ENCODE measurements around the gene SSH3. TPM values are rescaled to one million over a fixed set of nuclear protein-coding genes. Genes with fewer than 3 reads are reported as not detected.

Gene SSH3
- polyA plus RNA-seq, 1 donor from 2014 or later, result 0.89 TPM

DNA sequence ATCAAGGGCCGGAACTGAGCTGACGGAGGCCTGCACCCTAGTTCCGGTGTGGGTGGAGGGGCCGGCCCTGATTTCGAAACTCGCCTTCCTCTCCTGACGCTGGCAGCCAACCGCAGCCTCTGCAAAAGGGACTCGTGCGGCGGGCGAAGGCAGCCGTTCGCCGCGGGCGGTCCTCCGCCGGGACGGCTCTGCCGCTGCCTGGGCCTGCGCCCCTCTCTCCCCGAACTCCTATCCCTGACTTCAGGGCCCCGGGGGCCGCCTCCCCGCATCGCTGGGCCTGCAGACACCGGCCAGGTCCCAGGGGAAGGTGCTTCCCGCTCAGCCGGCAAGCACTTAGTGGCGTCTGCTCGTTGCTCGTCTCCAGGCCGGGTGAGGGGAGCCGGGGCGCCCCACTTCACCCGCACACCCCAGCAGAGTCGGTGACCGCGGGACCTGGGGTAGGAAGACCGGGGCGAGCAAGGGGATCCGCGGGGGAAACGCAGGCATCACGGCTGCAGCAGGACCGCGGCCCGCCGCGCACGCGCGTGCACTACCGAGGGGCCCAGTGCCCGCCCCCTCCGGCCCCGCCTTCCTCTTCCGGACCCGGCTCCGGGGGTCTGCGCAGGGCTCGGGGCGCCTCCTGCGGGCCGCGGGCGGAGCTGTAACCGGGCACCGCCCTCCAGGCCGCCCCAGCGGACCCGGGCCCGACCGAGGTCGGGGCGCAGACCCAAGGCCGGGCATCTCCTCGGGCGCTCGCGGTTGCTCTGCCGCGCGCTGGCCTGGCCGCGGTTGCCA is 14.7 kb upstream of the SSH3 start:
- peak overlapping the region; percentile 92 for H3K27ac ChIP-seq (ENCODE audit: low read length)
- H3K36me3 ChIP-seq (ENCODE audit: insufficient read depth, low read length), result no peaks in the 10 kb centered on the region
- H3F3A ChIP-seq (ENCODE audit: insufficient read depth, low read length, poor library complexity, severe bottlenecking), result peaks cover 7% of the 10 kb centered on the region
- peaks cover 6% of the 10 kb centered on the region for H3K79me2 ChIP-seq (replicated peaks; ENCODE audit: insufficient read depth, low read length)
- H3K4me3 ChIP-seq (ENCODE audit: low read length), result peak overlapping the region; percentile 88
- H3K4me2 ChIP-seq (ENCODE audit: low read length), result peak overlapping the region; percentile 72
- H3K9me2 ChIP-seq (ENCODE audit: insufficient read depth, low read length), result no peaks in the 10 kb centered on the region
- H3K9ac ChIP-seq (ENCODE audit: low read length), result peak overlapping the region; percentile 93
- TF ChIP-seq EP300 (conservative IDR thresholded peaks at IDR 0.05; ENCODE audit: poor library complexity, severe bottlenecking), result peak; percentile 40
- TF ChIP-seq, protein P1, sequence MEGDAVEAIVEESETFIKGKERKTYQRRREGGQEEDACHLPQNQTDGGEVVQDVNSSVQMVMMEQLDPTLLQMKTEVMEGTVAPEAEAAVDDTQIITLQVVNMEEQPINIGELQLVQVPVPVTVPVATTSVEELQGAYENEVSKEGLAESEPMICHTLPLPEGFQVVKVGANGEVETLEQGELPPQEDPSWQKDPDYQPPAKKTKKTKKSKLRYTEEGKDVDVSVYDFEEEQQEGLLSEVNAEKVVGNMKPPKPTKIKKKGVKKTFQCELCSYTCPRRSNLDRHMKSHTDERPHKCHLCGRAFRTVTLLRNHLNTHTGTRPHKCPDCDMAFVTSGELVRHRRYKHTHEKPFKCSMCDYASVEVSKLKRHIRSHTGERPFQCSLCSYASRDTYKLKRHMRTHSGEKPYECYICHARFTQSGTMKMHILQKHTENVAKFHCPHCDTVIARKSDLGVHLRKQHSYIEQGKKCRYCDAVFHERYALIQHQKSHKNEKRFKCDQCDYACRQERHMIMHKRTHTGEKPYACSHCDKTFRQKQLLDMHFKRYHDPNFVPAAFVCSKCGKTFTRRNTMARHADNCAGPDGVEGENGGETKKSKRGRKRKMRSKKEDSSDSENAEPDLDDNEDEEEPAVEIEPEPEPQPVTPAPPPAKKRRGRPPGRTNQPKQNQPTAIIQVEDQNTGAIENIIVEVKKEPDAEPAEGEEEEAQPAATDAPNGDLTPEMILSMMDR (IDR thresholded peaks at IDR 0.05; ENCODE audit: poor library complexity, severe bottlenecking), result peak; percentile 82
- peak; percentile 53 for TF ChIP-seq TAF1 (IDR thresholded peaks at IDR 0.05; ENCODE audit: low read depth)
- TF ChIP-seq, protein P2, sequence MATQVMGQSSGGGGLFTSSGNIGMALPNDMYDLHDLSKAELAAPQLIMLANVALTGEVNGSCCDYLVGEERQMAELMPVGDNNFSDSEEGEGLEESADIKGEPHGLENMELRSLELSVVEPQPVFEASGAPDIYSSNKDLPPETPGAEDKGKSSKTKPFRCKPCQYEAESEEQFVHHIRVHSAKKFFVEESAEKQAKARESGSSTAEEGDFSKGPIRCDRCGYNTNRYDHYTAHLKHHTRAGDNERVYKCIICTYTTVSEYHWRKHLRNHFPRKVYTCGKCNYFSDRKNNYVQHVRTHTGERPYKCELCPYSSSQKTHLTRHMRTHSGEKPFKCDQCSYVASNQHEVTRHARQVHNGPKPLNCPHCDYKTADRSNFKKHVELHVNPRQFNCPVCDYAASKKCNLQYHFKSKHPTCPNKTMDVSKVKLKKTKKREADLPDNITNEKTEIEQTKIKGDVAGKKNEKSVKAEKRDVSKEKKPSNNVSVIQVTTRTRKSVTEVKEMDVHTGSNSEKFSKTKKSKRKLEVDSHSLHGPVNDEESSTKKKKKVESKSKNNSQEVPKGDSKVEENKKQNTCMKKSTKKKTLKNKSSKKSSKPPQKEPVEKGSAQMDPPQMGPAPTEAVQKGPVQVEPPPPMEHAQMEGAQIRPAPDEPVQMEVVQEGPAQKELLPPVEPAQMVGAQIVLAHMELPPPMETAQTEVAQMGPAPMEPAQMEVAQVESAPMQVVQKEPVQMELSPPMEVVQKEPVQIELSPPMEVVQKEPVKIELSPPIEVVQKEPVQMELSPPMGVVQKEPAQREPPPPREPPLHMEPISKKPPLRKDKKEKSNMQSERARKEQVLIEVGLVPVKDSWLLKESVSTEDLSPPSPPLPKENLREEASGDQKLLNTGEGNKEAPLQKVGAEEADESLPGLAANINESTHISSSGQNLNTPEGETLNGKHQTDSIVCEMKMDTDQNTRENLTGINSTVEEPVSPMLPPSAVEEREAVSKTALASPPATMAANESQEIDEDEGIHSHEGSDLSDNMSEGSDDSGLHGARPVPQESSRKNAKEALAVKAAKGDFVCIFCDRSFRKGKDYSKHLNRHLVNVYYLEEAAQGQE (IDR thresholded peaks at IDR 0.05; ENCODE audit: borderline replicate concordance), result peak; percentile 48
- TF ChIP-seq MXI1 (conservative IDR thresholded peaks at IDR 0.05; ENCODE audit: poor library complexity, severe bottlenecking), result peak; percentile 73
- no peak for TF ChIP-seq EZH2 (IDR thresholded peaks at IDR 0.05; ENCODE audit: borderline replicate concordance, insufficient read depth, low read length, poor library complexity, severe bottlenecking)
- peak; percentile 88 for TF ChIP-seq POLR2AphosphoS5 (IDR thresholded peaks at IDR 0.05)
- TF ChIP-seq RAD21 (conservative IDR thresholded peaks at IDR 0.05), result peak; percentile 68
- peak; percentile 73 for TF ChIP-seq SMC3 (conservative IDR thresholded peaks at IDR 0.05; ENCODE audit: poor library complexity)
- H3K27me3 ChIP-seq (ENCODE audit: insufficient read depth, low read depth, low read length), result no peaks in the 10 kb centered on the region
- peak overlapping the region; percentile 88 for H2AFZ ChIP-seq (ENCODE audit: low read depth, low read length)
- no peaks in the 10 kb centered on the region for H4K20me1 ChIP-seq (ENCODE audit: insufficient read depth)
- H3K9me3 ChIP-seq (ENCODE audit: low read length), result no peaks in the 10 kb centered on the region

DNA sequence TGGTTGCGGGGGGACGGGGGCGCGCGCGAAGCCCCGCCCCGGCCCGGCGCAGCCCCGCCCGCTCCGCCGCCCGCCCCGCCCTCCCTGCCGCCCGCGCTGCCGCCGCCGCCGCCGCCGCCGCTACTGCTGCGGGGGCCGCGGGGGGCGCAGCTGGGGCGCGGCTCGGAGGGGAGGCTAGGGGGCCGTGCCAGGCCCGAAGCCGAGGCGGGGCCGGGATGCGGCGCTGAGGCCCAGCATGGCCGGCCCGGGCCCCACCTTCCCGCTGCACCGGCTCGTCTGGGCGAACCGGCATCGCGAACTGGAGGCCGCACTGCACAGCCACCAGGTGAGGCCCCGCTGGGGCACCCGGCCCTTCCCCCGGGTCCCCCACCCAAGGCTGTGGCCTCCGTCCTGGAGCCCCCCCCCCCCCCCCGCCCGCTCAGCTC is 14.1 kb upstream of the SSH3 start, which contains the start of gene ANKRD13D:
TSS of gene ANKRD13D (plus strand) at position 78 of the 425 bp plus-strand sequence. CDS start at position 236, 158 bp downstream.
- Histone ChIP-seq H3K27ac (ENCODE audit: low read length) (peak within 1 kb of the TSS; percentile 92), H3F3A (ENCODE audit: insufficient read depth, low read length, poor library complexity, severe bottlenecking) (peaks cover 7% of the 10 kb centered on the region), H4K20me1 (ENCODE audit: insufficient read depth) (no peaks in the 10 kb centered on the region), H3K4me3 (ENCODE audit: low read length) (peak within 1 kb of the TSS; percentile 88), H3K4me2 (ENCODE audit: low read length) (peak within 1 kb of the TSS; percentile 79), H3K9me2 (ENCODE audit: insufficient read depth, low read length) (no peaks in the 10 kb centered on the region), H2AFZ (ENCODE audit: low read depth, low read length) (peak within 1 kb of the TSS; percentile 88), H3K9ac (ENCODE audit: low read length) (peak within 1 kb of the TSS; percentile 93), H3K9me3 (ENCODE audit: low read length) (no peaks in the 10 kb centered on the region), H3K36me3 (ENCODE audit: insufficient read depth, low read length) (no peaks in the 10 kb centered on the region), H3K79me2 (replicated peaks; ENCODE audit: insufficient read depth, low read length) (peaks cover 6% of the 10 kb centered on the region), H3K27me3 (ENCODE audit: insufficient read depth, low read depth, low read length) (no peaks in the 10 kb centered on the region)
- TF ChIP-seq POLR2AphosphoS5 (IDR thresholded peaks at IDR 0.05) (peak; percentile 43), SMC3 (conservative IDR thresholded peaks at IDR 0.05; ENCODE audit: poor library complexity) (no peak), EZH2 (IDR thresholded peaks at IDR 0.05; ENCODE audit: borderline replicate concordance, insufficient read depth, low read length, poor library complexity, severe bottlenecking) (no peak)
- TF ChIP-seq, protein P1 (IDR thresholded peaks at IDR 0.05; ENCODE audit: poor library complexity, severe bottlenecking), result no peak

Measured in neural cell (in vitro differentiated cells).